Measurements from ENCODE around the gene ALPG. TPM values are rescaled to one million over a fixed set of nuclear protein-coding genes. Genes with fewer than 3 reads are reported as not detected.

ALPG gene
- total RNA-seq, 1 donor from 2014 or later = not detected

- TF ChIP-seq CTCF (IDR thresholded peaks at IDR 0.05) = no peak
- Mint-ChIP-seq H3K36me3 (ENCODE audit: low read depth) (peaks cover 7% of the 10 kb centered on the region), H3K27ac (ENCODE audit: unreplicated experiment) (no peak overlapping the region), H3K4me1 (ENCODE audit: low read depth) (peaks cover 14% of the 10 kb centered on the region), H3K4me3 (ENCODE audit: unreplicated experiment) (peak overlapping the region; percentile 68), H3K9me3 (ENCODE audit: low read depth) (peaks cover 5% of the 10 kb centered on the region), H3K27me3 (ENCODE audit: low read depth) (peaks cover 54% of the 10 kb centered on the region)
- no peak for DNase-seq (ENCODE audit: low spot score)
These were observed 11.4 kb downstream of the ALPG start for GRCh38 chr2:232418056-232418455.

- TF ChIP-seq CTCF (IDR thresholded peaks at IDR 0.05) = no peak
- Mint-ChIP-seq H3K4me3 (ENCODE audit: unreplicated experiment) (peak overlapping the region; percentile 68), H3K4me1 (ENCODE audit: low read depth) (peaks cover 14% of the 10 kb centered on the region), H3K36me3 (ENCODE audit: low read depth) (peaks cover 7% of the 10 kb centered on the region), H3K27me3 (ENCODE audit: low read depth) (peaks cover 54% of the 10 kb centered on the region), H3K9me3 (ENCODE audit: low read depth) (peaks cover 5% of the 10 kb centered on the region), H3K27ac (ENCODE audit: unreplicated experiment) (no peak overlapping the region)
- DNase-seq (ENCODE audit: low spot score) = no peak
These were observed 12.0 kb downstream of the ALPG start for GRCh38 chr2:232418466-232419244.

GRCh38 chr2:232419245-232420072 is 12.8 kb downstream of the ALPG start:
- Mint-ChIP-seq H3K4me1 (ENCODE audit: low read depth) (peaks cover 14% of the 10 kb centered on the region), H3K4me3 (ENCODE audit: unreplicated experiment) (peak overlapping the region; percentile 68), H3K9me3 (ENCODE audit: low read depth) (peaks cover 5% of the 10 kb centered on the region), H3K27me3 (ENCODE audit: low read depth) (peaks cover 56% of the 10 kb centered on the region), H3K36me3 (ENCODE audit: low read depth) (peaks cover 7% of the 10 kb centered on the region), H3K27ac (ENCODE audit: unreplicated experiment) (no peak overlapping the region)
- DNase-seq (ENCODE audit: low spot score) = no peak
- no peak for TF ChIP-seq CTCF (IDR thresholded peaks at IDR 0.05)

GRCh38 chr2:232420073-232420454 is 13.4 kb downstream of the ALPG start:
- Mint-ChIP-seq H3K4me1 (ENCODE audit: low read depth) (peaks cover 14% of the 10 kb centered on the region), H3K27ac (ENCODE audit: unreplicated experiment) (no peak overlapping the region), H3K9me3 (ENCODE audit: low read depth) (peaks cover 5% of the 10 kb centered on the region), H3K27me3 (ENCODE audit: low read depth) (peaks cover 59% of the 10 kb centered on the region), H3K4me3 (ENCODE audit: unreplicated experiment) (peak overlapping the region; percentile 38), H3K36me3 (ENCODE audit: low read depth) (peaks cover 7% of the 10 kb centered on the region)
- TF ChIP-seq CTCF (IDR thresholded peaks at IDR 0.05) = no peak
- no peak for DNase-seq (ENCODE audit: low spot score)

- no peak for DNase-seq (ENCODE audit: low spot score)
These were observed 14.0 kb downstream of the ALPG start for GRCh38 chr2:232420463-232421188.

More at GRCh38 chr2:232420463-232421188, 14.0 kb downstream of the ALPG start:
- no peak for TF ChIP-seq CTCF (IDR thresholded peaks at IDR 0.05)
- no peak overlapping the region for H3K27ac Mint-ChIP-seq (ENCODE audit: unreplicated experiment)
- peak overlapping the region; percentile 38 for H3K4me3 Mint-ChIP-seq (ENCODE audit: unreplicated experiment)
- H3K4me1 Mint-ChIP-seq (ENCODE audit: low read depth) = peaks cover 14% of the 10 kb centered on the region
- peaks cover 58% of the 10 kb centered on the region for H3K27me3 Mint-ChIP-seq (ENCODE audit: low read depth)
- H3K9me3 Mint-ChIP-seq (ENCODE audit: low read depth) = peaks cover 5% of the 10 kb centered on the region
- peaks cover 7% of the 10 kb centered on the region for H3K36me3 Mint-ChIP-seq (ENCODE audit: low read depth)

Measured in chondrocyte (in vitro differentiated cells).